Eye (tissue), 1 donor: ENCODE data around the gene NLE1.

Experiments used
- DNase-seq: peaks from one replicate; pipeline ENCODE4 v3.0.0-alpha.2; 2015

NLE1 gene

GRCh38 chr17:35084987-35085386, 57.1 kb downstream of the NLE1 start:
- DNase-seq: no peak

DNA sequence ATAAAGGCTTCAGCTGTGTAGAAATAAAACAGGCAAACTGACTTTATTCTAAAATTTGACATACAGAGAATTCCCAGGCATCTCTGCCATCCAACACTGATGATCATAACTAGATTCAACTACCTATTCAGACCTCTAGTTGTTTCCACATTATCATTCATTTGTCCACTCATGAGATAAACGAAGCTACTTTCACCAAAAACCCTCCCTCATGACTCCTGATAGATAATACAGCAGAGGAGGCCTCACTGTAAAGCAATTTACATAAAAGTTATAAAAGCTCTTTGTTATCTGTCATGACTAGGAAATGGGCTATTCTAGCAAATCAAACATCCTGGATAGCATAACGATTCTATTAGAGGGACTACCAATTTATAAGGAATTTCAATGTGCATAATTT, 59.0 kb downstream of the NLE1 start:
- no peak for DNase-seq

GRCh38 chr17:35082073-35082657, 59.9 kb downstream of the NLE1 start:
- no peak for DNase-seq

- DNase-seq: no peak
Observed at GRCh38 chr17:35081638-35082037, 60.5 kb downstream of the NLE1 start.

DNA sequence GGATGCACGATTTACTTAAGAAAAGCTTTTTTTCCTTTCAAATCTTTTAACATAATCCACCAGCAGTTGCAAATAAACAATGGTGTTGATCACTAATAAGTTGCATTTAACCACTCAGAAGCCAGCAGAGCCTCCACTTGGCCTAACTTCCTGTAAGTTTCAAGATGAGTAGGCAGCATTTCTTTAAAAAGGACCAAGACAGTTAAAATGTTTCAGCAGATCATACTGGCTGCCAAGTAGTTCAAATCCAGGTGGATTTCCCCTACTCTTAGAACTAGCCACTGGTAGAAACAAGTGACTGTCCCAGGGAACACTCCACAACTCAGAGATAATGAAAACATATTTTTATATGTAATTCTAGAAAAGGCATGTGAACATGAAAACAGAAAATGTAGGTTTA, 61.6 kb downstream of the NLE1 start:
- DNase-seq: no peak

- DNase-seq: no peak
Observed at GRCh38 chr17:35079547-35080423, 62.3 kb downstream of the NLE1 start.
